Muscle layer of colon (tissue), 2 donors: ENCODE data around the gene ZBTB20.

Source experiments
- H3K27ac ChIP-seq: one replicate; pipeline ENCODE4 v1.7.0; 2013; ENCODE audit warnings: low read depth, mild to moderate bottlenecking, low read length, moderate library complexity
- H3K27me3 ChIP-seq, 2 donors: one replicate each; pipeline ENCODE4 v1.7.0; 2013; ENCODE audit warnings: low read length in 2 of 2, mild to moderate bottlenecking in 2 of 2; ENCODE audit not compliant: insufficient read depth in 2 of 2, control insufficient read depth in 1 of 2
- H3K36me3 ChIP-seq: one replicate; pipeline ENCODE4 v1.7.0; 2013; ENCODE audit warnings: mild to moderate bottlenecking, low read length; ENCODE audit not compliant: insufficient read depth
- H3K4me1 ChIP-seq: one replicate; pipeline ENCODE4 v1.7.0; 2013; ENCODE audit warnings: mild to moderate bottlenecking, low read length; ENCODE audit not compliant: insufficient read depth
- H3K4me3 ChIP-seq, 2 donors: one replicate each; pipeline ENCODE4 v1.7.0; 2013; ENCODE audit warnings: low read length in 2 of 2, low read depth in 1 of 2, mild to moderate bottlenecking in 1 of 2, moderate library complexity in 1 of 2
- H3K9ac ChIP-seq: one replicate; pipeline ENCODE4 v1.7.0; 2013; ENCODE audit warnings: low read length
- H3K9me3 ChIP-seq: one replicate; pipeline ENCODE4 v1.7.0; 2013; ENCODE audit warnings: mild to moderate bottlenecking, low read length
- donor health status: abdominal sarcoma.
- donor health status: Adenocarcinoma of cecum.

The ZBTB20 gene

DNA sequence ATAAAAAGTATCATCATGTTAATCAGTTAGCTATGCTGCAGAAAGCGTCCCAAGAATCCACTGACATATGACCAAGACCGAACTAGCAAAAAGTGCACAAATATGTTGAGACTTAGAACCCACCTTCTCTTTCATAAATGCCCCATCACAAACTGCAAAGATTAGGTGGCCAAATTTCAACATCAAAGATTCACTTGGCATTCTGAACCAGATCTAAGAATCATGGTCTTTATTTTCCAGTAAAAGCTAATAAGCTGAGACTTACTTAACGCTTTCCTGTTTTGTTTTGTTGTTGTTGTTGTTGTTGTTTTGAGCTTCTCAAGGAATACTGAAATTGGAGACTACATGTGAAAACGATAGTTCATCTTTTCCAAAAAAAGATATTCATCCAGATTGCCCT, 62.4 kb downstream of the ZBTB20 start:
- Histone ChIP-seq H3K9ac (no peak overlapping the region), H3K27ac (no peak overlapping the region), H3K4me1 (peaks cover 22% of the 10 kb centered on the region), H3K36me3 (no peaks in the 10 kb centered on the region), H3K4me3 (no peak overlapping the region), H3K9me3 (no peaks in the 10 kb centered on the region), H3K27me3 (no peaks in the 10 kb centered on the region)

DNA sequence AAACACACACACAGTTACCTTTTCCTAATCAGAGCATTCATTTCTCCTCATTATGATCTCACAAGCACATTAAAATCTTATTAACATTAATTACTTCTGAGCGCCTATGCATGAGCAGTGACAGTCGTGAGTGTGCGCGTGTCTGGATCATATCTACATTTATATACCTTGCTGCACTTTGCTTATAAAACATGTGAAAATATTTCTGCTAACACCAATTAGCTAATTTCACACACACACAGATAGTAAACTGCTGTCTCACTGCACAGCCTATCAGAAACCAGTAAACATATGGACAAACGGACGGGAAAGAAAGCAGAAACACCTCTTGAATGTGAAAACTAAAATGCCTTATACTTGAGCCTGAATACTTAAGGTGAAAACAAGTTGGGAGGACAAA, 64.8 kb downstream of the ZBTB20 start:
- Histone ChIP-seq H3K36me3 (no peaks in the 10 kb centered on the region), H3K27ac (no peak overlapping the region), H3K9me3 (no peaks in the 10 kb centered on the region), H3K4me3 (no peak overlapping the region), H3K27me3 (no peaks in the 10 kb centered on the region), H3K9ac (no peak overlapping the region), H3K4me1 (peaks cover 19% of the 10 kb centered on the region)

- no peaks in the 10 kb centered on the region for H3K9me3 ChIP-seq
- H3K4me3 ChIP-seq: no peak overlapping the region
- no peak overlapping the region for H3K27ac ChIP-seq
- H3K36me3 ChIP-seq: no peaks in the 10 kb centered on the region
- H3K4me1 ChIP-seq: peaks cover 19% of the 10 kb centered on the region
- H3K27me3 ChIP-seq: no peaks in the 10 kb centered on the region
- H3K9ac ChIP-seq: no peak overlapping the region
Measured at GRCh38 chr3:115081444-115081843, 65.6 kb downstream of the ZBTB20 start.

GRCh38 chr3:115077501-115078250, 69.4 kb downstream of the ZBTB20 start:
- Histone ChIP-seq H3K9me3 (no peaks in the 10 kb centered on the region), H3K4me3 (no peak overlapping the region), H3K36me3 (no peaks in the 10 kb centered on the region), H3K27ac (no peak overlapping the region), H3K27me3 (no peaks in the 10 kb centered on the region), H3K9ac (no peak overlapping the region), H3K4me1 (peaks cover 7% of the 10 kb centered on the region)

- no peak overlapping the region for H3K9ac ChIP-seq
- H3K27ac ChIP-seq: no peak overlapping the region
- no peaks in the 10 kb centered on the region for H3K27me3 ChIP-seq
- H3K9me3 ChIP-seq: no peaks in the 10 kb centered on the region
- H3K4me3 ChIP-seq: no peak overlapping the region
- H3K4me1 ChIP-seq: no peaks in the 10 kb centered on the region
- no peaks in the 10 kb centered on the region for H3K36me3 ChIP-seq
Measured at GRCh38 chr3:115074502-115074901, 72.6 kb downstream of the ZBTB20 start.

DNA sequence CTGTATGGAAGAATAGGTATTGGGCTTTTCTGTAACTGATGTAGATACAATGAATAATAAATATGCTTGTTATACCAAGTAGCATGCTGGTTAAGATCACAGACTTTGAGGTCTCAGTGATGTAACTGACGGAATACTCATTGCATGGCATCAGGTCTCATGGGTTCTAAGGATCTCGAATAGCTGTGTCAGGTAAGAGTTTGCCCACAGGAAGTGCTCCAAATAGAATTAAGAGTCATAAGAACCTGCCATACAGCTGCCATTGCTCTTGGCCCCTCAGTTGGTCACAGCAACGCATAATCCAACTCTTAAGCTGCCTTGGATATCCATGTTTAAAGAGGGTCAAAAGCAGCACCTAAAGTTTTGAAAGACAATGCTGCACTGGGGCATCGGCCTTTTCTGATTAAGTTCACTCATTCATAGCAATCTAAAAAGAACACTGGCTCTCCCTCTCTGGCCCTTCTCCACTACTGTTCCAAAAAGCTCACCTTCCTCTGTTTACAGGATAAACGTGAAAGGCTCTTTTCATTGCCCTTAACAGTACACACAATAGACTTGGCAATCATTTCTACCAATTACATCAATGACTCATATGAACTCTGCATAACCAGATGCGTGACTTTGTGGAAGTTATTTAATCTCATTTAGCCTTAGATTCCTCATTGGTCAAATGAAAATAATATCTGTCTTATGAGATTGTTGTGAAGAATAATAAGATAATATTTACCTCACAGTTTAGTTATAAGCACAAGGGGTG, 74.6 kb downstream of the ZBTB20 start:
- no peaks in the 10 kb centered on the region for H3K4me1 ChIP-seq
- no peaks in the 10 kb centered on the region for H3K27me3 ChIP-seq
- no peaks in the 10 kb centered on the region for H3K36me3 ChIP-seq
- no peak overlapping the region for H3K9ac ChIP-seq
- H3K27ac ChIP-seq: no peak overlapping the region
- no peaks in the 10 kb centered on the region for H3K9me3 ChIP-seq
- no peak overlapping the region for H3K4me3 ChIP-seq

GRCh38 chr3:115071601-115072000, 75.5 kb downstream of the ZBTB20 start:
- Histone ChIP-seq H3K27me3 (no peaks in the 10 kb centered on the region), H3K4me3 (no peak overlapping the region), H3K9me3 (no peaks in the 10 kb centered on the region), H3K36me3 (no peaks in the 10 kb centered on the region), H3K4me1 (no peaks in the 10 kb centered on the region), H3K27ac (no peak overlapping the region), H3K9ac (no peak overlapping the region)

DNA sequence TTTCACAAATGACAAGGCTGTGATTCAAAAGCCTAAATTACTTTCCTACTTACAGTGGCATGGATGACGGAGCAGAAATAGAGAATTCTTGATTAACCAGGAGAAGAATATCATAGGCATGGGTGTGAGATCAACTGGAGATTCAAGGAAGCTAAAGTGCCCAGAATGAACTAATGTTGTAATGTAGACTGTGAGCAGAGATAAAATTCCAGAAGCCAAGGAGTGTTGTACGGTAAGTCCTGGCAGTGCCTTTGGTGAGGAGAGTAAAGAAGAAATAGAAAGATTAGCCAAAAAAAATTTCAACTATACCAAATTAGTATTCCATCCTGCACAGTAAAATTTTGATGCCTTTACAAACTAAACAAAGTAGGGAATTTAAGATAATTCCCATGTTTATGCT, 75.9 kb downstream of the ZBTB20 start:
- no peaks in the 10 kb centered on the region for H3K27me3 ChIP-seq
- no peak overlapping the region for H3K9ac ChIP-seq

DNA sequence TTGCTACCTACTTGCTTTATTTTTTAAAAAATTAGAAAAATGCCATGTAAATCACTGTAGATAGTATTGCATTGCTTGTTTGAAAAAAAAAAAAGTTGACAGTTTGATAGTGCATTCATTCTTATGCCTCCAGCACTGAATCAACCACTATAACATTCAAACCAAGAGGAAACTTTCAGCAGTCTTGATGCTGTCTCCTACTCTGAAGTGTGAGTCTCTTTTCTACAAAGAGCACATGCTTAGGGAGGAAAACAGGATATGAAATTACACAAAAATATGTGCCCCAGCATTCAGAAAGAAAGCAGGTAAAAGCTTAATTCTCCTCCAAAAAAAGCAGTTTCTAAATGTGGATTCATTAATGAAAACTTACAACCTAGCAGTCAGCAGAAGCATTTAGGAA, 78.3 kb downstream of the ZBTB20 start:
- no peak overlapping the region for H3K27ac ChIP-seq
- H3K9ac ChIP-seq: no peak overlapping the region

More for the DNA sequence above, 75.9 kb downstream of the ZBTB20 start:
- no peaks in the 10 kb centered on the region for H3K4me1 ChIP-seq
- H3K4me3 ChIP-seq: no peak overlapping the region
- H3K36me3 ChIP-seq: no peaks in the 10 kb centered on the region
- no peak overlapping the region for H3K27ac ChIP-seq
- H3K9me3 ChIP-seq: no peaks in the 10 kb centered on the region

DNA sequence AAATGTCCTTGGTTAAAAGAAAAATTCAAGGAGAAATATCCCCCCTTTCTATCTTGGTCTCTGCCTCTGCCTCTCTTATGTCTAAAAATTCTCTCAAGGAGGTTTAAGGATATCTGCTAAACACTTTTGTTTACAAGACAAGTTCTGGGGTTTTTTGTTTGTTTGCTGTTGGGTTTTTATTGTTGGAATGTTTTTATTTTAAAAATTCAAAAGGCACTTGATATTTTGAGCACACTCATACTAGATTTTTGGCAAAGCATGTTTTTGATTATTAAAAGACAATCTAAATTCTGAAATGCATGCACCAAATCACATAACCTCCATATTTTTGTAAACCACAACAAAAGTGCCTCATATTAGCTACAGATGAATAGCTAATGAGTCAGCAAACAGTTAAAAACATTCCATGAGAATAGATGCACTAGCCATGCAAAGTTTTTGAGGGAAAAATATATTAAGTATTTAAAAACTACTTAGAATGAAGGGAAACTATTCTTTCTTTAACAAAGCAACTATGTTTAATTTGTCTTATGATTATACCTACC, 84.6 kb downstream of the ZBTB20 start:
- no peaks in the 10 kb centered on the region for H3K27me3 ChIP-seq
- no peak overlapping the region for H3K27ac ChIP-seq
- H3K9ac ChIP-seq: no peak overlapping the region
- peaks cover 6% of the 10 kb centered on the region for H3K4me1 ChIP-seq
- no peak overlapping the region for H3K4me3 ChIP-seq
- H3K36me3 ChIP-seq: no peaks in the 10 kb centered on the region
- no peaks in the 10 kb centered on the region for H3K9me3 ChIP-seq

More for the DNA sequence above, 78.3 kb downstream of the ZBTB20 start:
- H3K9me3 ChIP-seq: no peaks in the 10 kb centered on the region
- H3K27me3 ChIP-seq: no peaks in the 10 kb centered on the region
- no peak overlapping the region for H3K4me3 ChIP-seq
- H3K4me1 ChIP-seq: no peaks in the 10 kb centered on the region
- no peaks in the 10 kb centered on the region for H3K36me3 ChIP-seq

DNA sequence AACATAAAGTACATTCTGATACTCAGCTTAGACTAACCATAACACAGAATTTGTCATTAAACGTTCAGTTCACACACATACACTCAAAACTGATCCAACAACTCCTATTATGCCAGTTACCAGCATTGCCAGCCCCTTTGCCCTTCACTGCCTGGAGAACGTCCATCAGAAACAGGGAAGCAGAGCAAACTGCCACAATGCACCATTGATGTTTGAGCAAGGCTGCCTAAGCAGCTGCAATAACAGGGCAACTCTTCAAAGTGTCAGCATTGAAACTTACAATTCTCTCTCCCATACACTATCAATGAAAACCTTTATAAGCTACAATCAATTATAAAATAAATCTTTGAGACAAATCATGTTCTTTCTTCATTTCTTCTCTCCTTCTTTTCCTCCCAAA, 85.1 kb downstream of the ZBTB20 start:
- Histone ChIP-seq H3K27me3 (no peaks in the 10 kb centered on the region), H3K4me3 (no peak overlapping the region), H3K36me3 (no peaks in the 10 kb centered on the region), H3K27ac (no peak overlapping the region), H3K9me3 (no peaks in the 10 kb centered on the region), H3K9ac (no peak overlapping the region), H3K4me1 (peaks cover 6% of the 10 kb centered on the region)
